HL-60 (cell line): ENCODE data around the gene CYTH4.

ENCODE experiments used
- DNase-seq, 2 experiments: peaks; one replicate each; pipeline ENCODE4 v3.0.0-alpha.2; 2010 to 2020; ENCODE audit warnings: low read depth in 1 of 2, low spot score in 1 of 2
- H3K27ac ChIP-seq: fragments of 250-450 bp; sonication (Bioruptor Pico); replicated peaks from 2 replicates; pipeline ENCODE4 v1.5.1; 2020; ENCODE audit warnings: mild to moderate bottlenecking, moderate library complexity
- H3K27me3 ChIP-seq: fragments of 250-450 bp; sonication (Bioruptor Pico); 2 replicates; pipeline ENCODE4 v1.5.1; 2021; ENCODE audit warnings: mild to moderate bottlenecking, moderate library complexity; ENCODE audit not compliant: insufficient read depth, poor library complexity, severe bottlenecking
- H3K4me3 ChIP-seq: replicated peaks from 2 replicates; pipeline ENCODE4 v1.5.1; 2011; ENCODE audit warnings: mild to moderate bottlenecking, control low read depth, low read length; ENCODE audit not compliant: insufficient read depth
- CTCF ChIP-seq: IDR thresholded peaks from one replicate; pipeline ENCODE4 v1.5.1; 2011; ENCODE audit warnings: low read length, control low read depth, inconsistent platforms; ENCODE audit not compliant: insufficient read depth
- GABPA ChIP-seq: IDR thresholded peaks from 2 replicates; pipeline ENCODE4 v1.6.1; 2012; ENCODE audit warnings: low read depth
- POLR2AphosphoS5 ChIP-seq: IDR thresholded peaks from 2 replicates; pipeline ENCODE4 v1.6.1; 2012; ENCODE audit warnings: low read depth
- REST ChIP-seq: IDR thresholded peaks from 2 replicates; pipeline ENCODE4 v1.6.1; 2012; ENCODE audit warnings: low read depth; ENCODE audit not compliant: insufficient replicate concordance
- SPI1 ChIP-seq: IDR thresholded peaks from 2 replicates; pipeline ENCODE4 v1.6.1; 2012; ENCODE audit warnings: low read depth, mild to moderate bottlenecking, borderline replicate concordance

CYTH4 gene

GRCh38 chr22:37363261-37363992 is 81.1 kb downstream of the CYTH4 start:
- TF ChIP-seq REST: no peak
- no peak for TF ChIP-seq SPI1
- TF ChIP-seq POLR2AphosphoS5: no peak
- TF ChIP-seq CTCF: no peak
- TF ChIP-seq GABPA: no peak
- H3K27ac ChIP-seq: no peak overlapping the region

More at GRCh38 chr22:37363261-37363992, 81.1 kb downstream of the CYTH4 start:
- H3K27me3 ChIP-seq: no peaks in the 10 kb centered on the region
- DNase-seq: no peak
- no peak overlapping the region for H3K4me3 ChIP-seq
